ENCODE results near the gene HPCAL4.

DNA sequence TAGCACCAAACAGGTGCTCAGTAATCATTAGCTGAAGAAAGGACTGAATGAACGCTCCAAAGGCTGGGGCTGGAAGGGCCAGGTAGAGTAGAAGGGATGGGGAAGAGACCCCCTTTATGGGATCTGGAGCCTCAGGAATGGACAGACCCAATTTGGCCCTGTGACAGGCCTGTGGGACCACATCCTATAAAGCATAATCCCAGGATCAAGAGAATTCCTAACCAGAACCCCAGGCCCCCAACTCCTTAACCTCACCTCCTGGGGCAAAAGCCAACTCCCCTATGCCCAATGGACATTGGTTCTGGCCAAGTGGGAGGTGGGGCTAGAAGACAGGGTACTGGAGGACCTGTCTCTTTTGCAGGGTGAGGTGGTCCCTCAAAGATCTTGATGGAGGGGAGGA, 9.2 kb downstream of the HPCAL4 start:
- TF ChIP-seq, protein P1, sequence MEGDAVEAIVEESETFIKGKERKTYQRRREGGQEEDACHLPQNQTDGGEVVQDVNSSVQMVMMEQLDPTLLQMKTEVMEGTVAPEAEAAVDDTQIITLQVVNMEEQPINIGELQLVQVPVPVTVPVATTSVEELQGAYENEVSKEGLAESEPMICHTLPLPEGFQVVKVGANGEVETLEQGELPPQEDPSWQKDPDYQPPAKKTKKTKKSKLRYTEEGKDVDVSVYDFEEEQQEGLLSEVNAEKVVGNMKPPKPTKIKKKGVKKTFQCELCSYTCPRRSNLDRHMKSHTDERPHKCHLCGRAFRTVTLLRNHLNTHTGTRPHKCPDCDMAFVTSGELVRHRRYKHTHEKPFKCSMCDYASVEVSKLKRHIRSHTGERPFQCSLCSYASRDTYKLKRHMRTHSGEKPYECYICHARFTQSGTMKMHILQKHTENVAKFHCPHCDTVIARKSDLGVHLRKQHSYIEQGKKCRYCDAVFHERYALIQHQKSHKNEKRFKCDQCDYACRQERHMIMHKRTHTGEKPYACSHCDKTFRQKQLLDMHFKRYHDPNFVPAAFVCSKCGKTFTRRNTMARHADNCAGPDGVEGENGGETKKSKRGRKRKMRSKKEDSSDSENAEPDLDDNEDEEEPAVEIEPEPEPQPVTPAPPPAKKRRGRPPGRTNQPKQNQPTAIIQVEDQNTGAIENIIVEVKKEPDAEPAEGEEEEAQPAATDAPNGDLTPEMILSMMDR (conservative IDR thresholded peaks at IDR 0.05 in 1 of 2, IDR thresholded peaks at IDR 0.05 in 1 of 2; ENCODE audit: low read depth in 1 of 2, low read length in 2 of 2), result no peak
- TF ChIP-seq EZH2 (IDR thresholded peaks at IDR 0.05; ENCODE audit: low read length, missing control alignments), result no peak
